Prostate gland (tissue), 2 donors: ENCODE results near the gene FASTKD1.

Experiments
- POLR2A ChIP-seq: fragments of 450-650 bp; IDR thresholded peaks from one replicate; pipeline ENCODE4 v1.6.1; 2016; ENCODE audit warnings: antibody characterized with exemption, mild to moderate bottlenecking
- TF ChIP-seq, protein P1 (sequence below), 4 experiments: fragments of 200-600 bp in 2 of 4; fragments of 450-650 bp in 2 of 4; sonication (generic) in 2 of 4; IDR thresholded peaks; 1 replicate in 3 of 4; 2 replicates in 1 of 4; pipeline ENCODE4 v1.5.1; 2016 to 2019; ENCODE audit warnings: antibody characterized with exemption in 4 of 4, mild to moderate bottlenecking in 2 of 4, moderate library complexity in 2 of 4

DNA sequence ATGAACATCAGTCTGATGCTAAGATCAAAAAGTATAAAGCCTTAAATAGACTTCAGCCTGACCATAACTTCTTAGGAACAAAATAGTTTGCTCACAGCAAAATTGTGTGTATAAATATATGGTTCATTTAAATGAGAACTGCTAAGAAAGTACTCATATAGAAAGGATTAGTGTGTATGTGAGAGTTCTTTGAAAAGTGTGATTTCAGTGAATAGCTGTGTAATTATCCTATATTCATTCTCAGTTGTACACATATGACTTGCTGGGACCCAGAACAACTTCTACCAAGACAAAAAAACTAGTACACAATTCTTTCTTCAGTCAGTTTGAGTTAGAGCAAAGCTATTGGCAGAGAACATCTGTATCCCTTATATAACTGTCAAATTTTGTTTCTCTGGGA is 87.2 kb downstream of the FASTKD1 start:
- no peak for TF ChIP-seq POLR2A
- TF ChIP-seq, protein P1, sequence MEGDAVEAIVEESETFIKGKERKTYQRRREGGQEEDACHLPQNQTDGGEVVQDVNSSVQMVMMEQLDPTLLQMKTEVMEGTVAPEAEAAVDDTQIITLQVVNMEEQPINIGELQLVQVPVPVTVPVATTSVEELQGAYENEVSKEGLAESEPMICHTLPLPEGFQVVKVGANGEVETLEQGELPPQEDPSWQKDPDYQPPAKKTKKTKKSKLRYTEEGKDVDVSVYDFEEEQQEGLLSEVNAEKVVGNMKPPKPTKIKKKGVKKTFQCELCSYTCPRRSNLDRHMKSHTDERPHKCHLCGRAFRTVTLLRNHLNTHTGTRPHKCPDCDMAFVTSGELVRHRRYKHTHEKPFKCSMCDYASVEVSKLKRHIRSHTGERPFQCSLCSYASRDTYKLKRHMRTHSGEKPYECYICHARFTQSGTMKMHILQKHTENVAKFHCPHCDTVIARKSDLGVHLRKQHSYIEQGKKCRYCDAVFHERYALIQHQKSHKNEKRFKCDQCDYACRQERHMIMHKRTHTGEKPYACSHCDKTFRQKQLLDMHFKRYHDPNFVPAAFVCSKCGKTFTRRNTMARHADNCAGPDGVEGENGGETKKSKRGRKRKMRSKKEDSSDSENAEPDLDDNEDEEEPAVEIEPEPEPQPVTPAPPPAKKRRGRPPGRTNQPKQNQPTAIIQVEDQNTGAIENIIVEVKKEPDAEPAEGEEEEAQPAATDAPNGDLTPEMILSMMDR (IDR thresholded peaks at IDR 0.05), result no peak
